UCSD-AML1 (cell line): ENCODE measurements around the gene EXOC8.

Experiments
- DNase-seq: peaks from one replicate; lab custom pipeline; 2025; ENCODE audit not compliant: unreplicated experiment; lab: John Stamatoyannopoulos, UW

The EXOC8 gene

DNA sequence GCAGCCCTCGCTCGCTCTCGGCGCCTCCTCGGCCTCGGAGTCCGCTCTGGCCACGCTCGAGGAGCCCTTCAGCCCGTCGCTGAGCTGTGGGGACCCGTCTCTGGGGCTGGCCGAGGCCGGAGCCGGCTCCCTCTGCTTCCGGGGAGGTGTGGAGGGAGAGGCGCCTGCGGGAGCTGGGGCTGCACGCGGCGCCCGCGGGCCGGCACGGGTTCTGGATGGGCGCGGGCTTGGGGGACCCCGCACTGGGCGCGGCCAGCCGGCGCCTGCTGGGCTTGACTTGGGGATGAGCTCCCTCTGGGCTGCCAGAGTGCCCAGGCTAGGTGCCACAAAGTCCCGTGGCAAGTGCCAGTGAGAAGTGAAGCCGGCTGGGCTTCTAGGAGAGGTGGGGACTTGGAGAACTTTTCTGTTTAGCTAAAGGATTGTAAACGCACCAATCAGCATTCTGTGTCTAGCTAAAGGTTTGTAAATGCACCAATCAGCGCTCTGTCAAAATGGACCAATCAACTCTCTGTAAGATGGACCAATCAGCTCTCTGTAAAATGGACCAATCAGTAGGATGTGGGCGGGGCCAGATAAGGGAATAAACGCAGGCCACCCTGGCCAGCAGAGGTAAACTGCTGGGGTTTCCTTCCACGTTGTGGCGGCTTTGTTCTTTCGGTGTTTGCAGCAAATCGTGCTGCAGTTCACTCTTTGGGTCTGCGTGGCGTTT is 20.2 kb downstream of the EXOC8 start:
- no peak for DNase-seq

DNA sequence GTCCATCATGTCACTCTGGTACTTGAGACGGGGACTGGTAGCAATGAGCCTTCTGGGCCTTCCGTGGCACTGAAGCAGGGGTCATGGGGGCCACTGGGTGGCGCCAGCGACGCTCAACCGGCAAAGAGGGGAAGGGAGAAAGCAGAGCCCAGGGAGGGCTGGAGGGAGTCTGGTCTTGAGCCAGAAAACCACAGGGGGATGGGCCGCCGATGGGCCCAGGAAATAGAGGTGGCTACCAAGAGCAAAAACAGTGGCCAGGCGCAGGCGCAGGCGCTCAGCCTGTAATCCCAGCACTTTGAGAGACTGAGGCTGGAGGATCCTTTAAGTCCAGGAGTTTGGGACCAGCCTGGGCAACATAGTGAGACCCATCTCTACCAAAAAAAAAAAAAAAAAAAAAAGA is 21.8 kb downstream of the EXOC8 start:
- DNase-seq: peak; percentile 69

- DNase-seq: no peak
These were observed 24.0 kb downstream of the EXOC8 start for GRCh38 chr1:231313661-231314060.

GRCh38 chr1:231312432-231312788 is 25.2 kb downstream of the EXOC8 start:
- DNase-seq: no peak

DNA sequence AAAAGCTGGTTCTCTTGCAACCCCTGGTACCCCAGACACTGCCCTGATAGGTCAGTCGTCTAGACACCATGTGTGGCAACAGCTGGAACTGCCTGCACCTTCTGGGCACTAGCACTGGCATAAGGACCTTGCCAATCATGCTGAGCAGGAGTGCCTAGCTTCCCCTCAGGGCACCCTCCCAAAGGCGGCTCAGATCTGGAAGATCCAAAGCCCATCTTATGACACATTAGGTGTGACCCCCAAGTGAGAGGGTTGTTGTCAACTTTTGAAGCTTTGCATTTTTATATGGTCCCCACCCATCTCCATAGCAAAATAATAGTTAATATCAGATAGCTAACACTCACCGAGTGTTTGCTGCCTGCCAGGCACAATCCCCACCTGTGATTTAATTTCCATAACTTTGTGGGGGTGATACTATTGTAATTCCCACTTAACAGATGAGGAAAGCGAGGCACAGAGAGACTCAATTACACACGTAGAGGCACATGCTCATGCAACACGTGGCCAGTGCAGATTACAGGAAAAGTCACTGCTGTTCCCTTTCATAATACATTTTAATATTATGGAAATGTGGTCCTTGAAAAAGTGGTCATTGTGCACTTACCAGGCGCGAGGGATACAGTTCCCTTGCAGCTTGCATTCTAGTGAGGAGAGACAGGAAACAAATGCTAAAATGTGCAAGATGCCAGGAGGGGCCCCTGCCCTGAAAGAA is 25.8 kb downstream of the EXOC8 start:
- no peak for DNase-seq

DNA sequence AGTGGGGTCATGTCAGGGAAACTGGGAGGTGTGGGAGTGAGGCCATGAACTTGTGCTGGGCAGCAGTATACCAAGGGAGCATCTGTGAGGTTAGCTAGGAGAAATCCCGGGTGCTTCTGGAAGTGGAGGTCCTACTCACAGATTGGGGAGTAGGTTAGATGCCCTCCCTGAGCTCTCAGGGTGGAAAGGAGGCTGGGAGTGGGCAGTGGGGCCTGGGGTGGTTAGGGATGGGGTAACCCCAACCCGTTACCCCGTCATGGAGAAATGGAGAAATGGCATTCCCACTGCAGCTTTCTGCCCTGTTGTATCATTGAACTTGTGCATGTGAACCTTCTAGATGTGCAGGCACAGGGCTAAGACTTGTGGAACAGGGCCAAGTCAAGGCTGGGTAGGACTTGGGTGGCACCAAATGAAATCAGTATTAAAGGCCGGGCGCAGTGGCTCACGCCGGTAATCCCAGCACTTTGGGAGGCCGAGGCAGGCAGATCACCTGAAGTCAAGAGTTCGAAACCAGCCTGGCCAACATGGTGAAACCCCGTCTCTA is 27.2 kb downstream of the EXOC8 start:
- DNase-seq: no peak

DNA sequence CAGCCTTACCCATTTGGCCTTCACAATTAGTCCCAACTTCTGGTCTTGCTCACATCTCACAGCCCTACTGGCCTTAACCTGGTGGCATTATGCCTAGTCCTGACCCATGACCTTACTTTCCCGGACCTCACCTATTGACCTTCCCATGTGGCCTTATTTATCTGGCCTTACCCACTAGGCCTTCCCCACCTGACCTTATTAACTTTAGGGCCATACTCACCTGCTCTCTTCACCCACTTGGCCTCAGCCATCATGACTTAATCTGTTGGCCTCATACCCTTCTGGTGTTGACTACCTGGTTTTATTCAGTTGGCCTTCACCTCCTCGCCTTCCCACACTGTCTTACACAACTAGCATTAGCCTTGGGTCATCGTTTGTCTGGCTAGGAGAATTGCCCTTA is 35.7 kb downstream of the EXOC8 start:
- no peak for DNase-seq

GRCh38 chr1:231295938-231296337 is 41.7 kb downstream of the EXOC8 start:
- no peak for DNase-seq

DNA sequence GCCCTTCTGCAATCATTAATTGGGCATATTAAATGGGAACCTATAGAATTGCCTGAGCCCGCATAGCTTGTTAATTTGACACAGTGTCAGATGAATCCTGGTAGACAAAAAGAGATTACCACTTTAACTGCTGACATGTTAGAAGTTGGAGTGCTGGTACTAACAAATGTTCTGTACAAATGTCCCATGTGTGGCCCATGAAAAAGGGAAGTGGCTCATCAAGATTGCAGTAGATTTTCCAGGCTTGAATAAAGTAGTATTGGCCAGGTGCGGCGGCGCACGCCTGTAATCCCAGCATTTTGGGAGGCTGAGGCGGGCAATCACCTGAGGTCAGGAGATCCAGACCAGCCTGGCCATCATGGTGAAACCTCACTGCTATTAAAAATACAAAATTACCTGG is 51.0 kb downstream of the EXOC8 start:
- no peak for DNase-seq

GRCh38 chr1:231284441-231284840 is 53.2 kb downstream of the EXOC8 start:
- no peak for DNase-seq
